GM23248 (cell line): ENCODE measurements around the gene LIPG. TPM values are rescaled to one million over a fixed set of nuclear protein-coding genes. Genes with fewer than 3 reads are reported as not detected.

Experiments
- DNase-seq: peaks from one replicate; pipeline ENCODE4 v3.0.0-alpha.2; 2015
- H2AFZ ChIP-seq: fragments of 200-600 bp; sonication (generic); 2 replicates; pipeline ENCODE4 v1.6.1; 2016; ENCODE audit warnings: antibody characterized with exemption
- H3F3A ChIP-seq: fragments of 200-600 bp; sonication (generic); 2 replicates; pipeline ENCODE4 v1.6.1; 2016; ENCODE audit warnings: mild to moderate bottlenecking, antibody characterized with exemption, mixed run types; ENCODE audit not compliant: insufficient read depth
- H3K27ac ChIP-seq: fragments of 200-600 bp; sonication (generic); 2 replicates; pipeline ENCODE4 v1.5.1; 2016; ENCODE audit warnings: mild to moderate bottlenecking
- H3K27me3 ChIP-seq: fragments of 200-600 bp; sonication (generic); replicated peaks from 2 replicates; pipeline ENCODE4 v1.6.1; 2016; ENCODE audit warnings: mild to moderate bottlenecking; ENCODE audit not compliant: insufficient read depth
- H3K36me3 ChIP-seq: fragments of 200-600 bp; sonication (generic); 2 replicates; pipeline ENCODE4 v1.6.1; 2016; ENCODE audit warnings: low read depth, mild to moderate bottlenecking
- H3K4me1 ChIP-seq: fragments of 200-600 bp; sonication (generic); 2 replicates; pipeline ENCODE4 v1.6.1; 2016; ENCODE audit warnings: mild to moderate bottlenecking; ENCODE audit not compliant: insufficient read depth
- H3K4me2 ChIP-seq: fragments of 200-600 bp; sonication (generic); one replicate; pipeline ENCODE4 v1.6.1; 2016; ENCODE audit warnings: mild to moderate bottlenecking; ENCODE audit not compliant: unreplicated experiment
- H3K4me3 ChIP-seq: fragments of 200-600 bp; sonication (generic); 2 replicates; pipeline ENCODE4 v1.5.1; 2016; ENCODE audit warnings: mild to moderate bottlenecking
- H3K79me2 ChIP-seq: fragments of 200-600 bp; sonication (generic); 2 replicates; pipeline ENCODE4 v1.6.1; 2016; ENCODE audit warnings: mild to moderate bottlenecking; ENCODE audit not compliant: insufficient read depth
- H3K9ac ChIP-seq: fragments of 200-600 bp; sonication (generic); 2 replicates; pipeline ENCODE4 v1.6.1; 2016; ENCODE audit warnings: mild to moderate bottlenecking
- H3K9me2 ChIP-seq: fragments of 200-600 bp; sonication (generic); 2 replicates; pipeline ENCODE4 v1.6.1; 2016; ENCODE audit warnings: mixed run types, mild to moderate bottlenecking, moderate library complexity; ENCODE audit not compliant: insufficient read depth
- H3K9me3 ChIP-seq: fragments of 200-600 bp; sonication (generic); one replicate; pipeline ENCODE4 v1.6.1; 2017; ENCODE audit warnings: low read depth
- H4K20me1 ChIP-seq: fragments of 200-600 bp; sonication (generic); 2 replicates; pipeline ENCODE4 v1.6.0; 2016; ENCODE audit not compliant: insufficient read depth
- EZH2 ChIP-seq: fragments of 200-600 bp; sonication (generic); IDR thresholded peaks from 2 replicates; pipeline ENCODE4 v1.6.1; 2018; ENCODE audit warnings: antibody characterized with exemption, mild to moderate bottlenecking; ENCODE audit not compliant: insufficient read depth, poor library complexity, severe bottlenecking
- EZH2phosphoT487 ChIP-seq: fragments of 200-600 bp; sonication (generic); IDR thresholded peaks from 2 replicates; pipeline ENCODE4 v1.6.1; 2018; ENCODE audit warnings: antibody characterized with exemption, moderate library complexity, mild to moderate bottlenecking, low read depth; ENCODE audit not compliant: insufficient read depth
- WGBS, 2 experiments: methylation state at CpG; one replicate each; pipeline ENCODE4 v1.1.6; 2015 to 2017; ENCODE audit warnings: low lambda C conversion rate in 2 of 2, low coverage in 1 of 2; ENCODE audit errors: missing lambda C conversion rate in 2 of 2; 5-methylcytosine and 5-hydroxymethylcytosine counted together
- in situ Hi-C: fragments of 300-500 bp; cut with MboI; formaldehyde crosslinking; loops from 2 replicates; pipeline ENCODE4 v1.15.0; 2020
- polyA plus RNA-seq: library from polyadenylated mRNA; unstranded; fragments of >200 nt; fragmentation: Nextera tagmentation; extraction: Ambion mirVana; gene quantifications from 2 replicates; pipeline ENCODE4 v1.2.1, GENCODE V29; 2016
- total RNA-seq: library from RNA; depleted of rRNA; stranded (reverse); fragments of >200 nt; shearing (Covaris generic); gene quantifications from 2 replicates; pipeline ENCODE4 v1.2.3, GENCODE V29; 2014

The LIPG gene
- total and polyA plus RNA-seq, 2 experiments from 2014 or later: 0.38 to 0.43 TPM

- no peak overlapping the region for H2AFZ ChIP-seq
- H3K4me2 ChIP-seq: no peak overlapping the region
- no peak for TF ChIP-seq EZH2phosphoT487
- no peak for TF ChIP-seq EZH2
- no peak overlapping the region for H3K9ac ChIP-seq
- no peaks in the 10 kb centered on the region for H3K9me3 ChIP-seq
- H3F3A ChIP-seq: no peaks in the 10 kb centered on the region
- H3K9me2 ChIP-seq: no peaks in the 10 kb centered on the region
- H3K27ac ChIP-seq: no peak overlapping the region
- no peak for DNase-seq
- H3K79me2 ChIP-seq: no peaks in the 10 kb centered on the region
- H3K27me3 ChIP-seq: no peaks in the 10 kb centered on the region; the same call in 1 of the 2 replicates
- in situ Hi-C loops: no loop called here
- H4K20me1 ChIP-seq: no peaks in the 10 kb centered on the region
- WGBS, 2 experiments: 42 to 46% methylated on average over 3 of the region's 3 CpGs
- H3K36me3 ChIP-seq: no peaks in the 10 kb centered on the region
- no peaks in the 10 kb centered on the region for H3K4me1 ChIP-seq
- no peak overlapping the region for H3K4me3 ChIP-seq
Observed at GRCh38 chr18:49591271-49591670, 29.4 kb downstream of the LIPG start.

DNA sequence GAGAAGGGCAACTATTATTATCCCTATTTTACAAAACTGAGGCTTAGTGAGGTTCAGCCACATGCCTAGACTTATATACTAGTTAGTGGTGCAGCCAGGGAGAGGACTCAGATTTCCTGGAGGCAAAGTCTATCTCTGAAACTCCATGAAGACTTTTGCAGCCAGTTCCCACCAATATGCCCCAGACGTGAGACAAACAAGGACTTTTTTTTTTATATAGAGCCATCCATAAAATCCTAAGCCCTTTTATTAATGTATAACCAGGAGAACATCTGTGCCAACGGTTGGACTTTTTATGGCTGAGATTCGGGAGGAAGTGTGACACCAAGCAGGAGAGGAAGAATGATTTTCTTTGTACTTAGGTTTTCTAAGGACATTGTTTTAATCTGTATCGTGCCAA lies 29.9 kb downstream of the LIPG start:
- no peaks in the 10 kb centered on the region for H3K9me3 ChIP-seq
- no peaks in the 10 kb centered on the region for H4K20me1 ChIP-seq
- no peak for DNase-seq
- no peaks in the 10 kb centered on the region for H3K79me2 ChIP-seq
- H3K9me2 ChIP-seq: no peaks in the 10 kb centered on the region
- no peak overlapping the region for H3K4me3 ChIP-seq
- no peak overlapping the region for H3K27ac ChIP-seq
- WGBS, 2 experiments: 18 to 20% methylated on average over 4 of the region's 4 CpGs
- no peak overlapping the region for H3K9ac ChIP-seq
- in situ Hi-C loops: no loop called here
- no peaks in the 10 kb centered on the region for H3K4me1 ChIP-seq
- H2AFZ ChIP-seq: no peak overlapping the region
- H3K27me3 ChIP-seq: peaks cover 3% of the 10 kb centered on the region
- TF ChIP-seq EZH2phosphoT487: no peak
- TF ChIP-seq EZH2: no peak
- no peaks in the 10 kb centered on the region for H3F3A ChIP-seq
- H3K36me3 ChIP-seq: no peaks in the 10 kb centered on the region
- H3K4me2 ChIP-seq: no peak overlapping the region

GRCh38 chr18:49596687-49597086 lies 34.8 kb downstream of the LIPG start:
- no peak overlapping the region for H3K9ac ChIP-seq
- in situ Hi-C loops: no loop called here
- H3K4me3 ChIP-seq: no peak overlapping the region
- no peaks in the 10 kb centered on the region for H3F3A ChIP-seq
- no peak overlapping the region for H3K4me2 ChIP-seq
- no peaks in the 10 kb centered on the region for H3K36me3 ChIP-seq
- no peak for DNase-seq
- H3K27ac ChIP-seq: no peak overlapping the region
- no peaks in the 10 kb centered on the region for H3K9me2 ChIP-seq
- no peaks in the 10 kb centered on the region for H3K9me3 ChIP-seq
- peaks cover 20% of the 10 kb centered on the region for H3K27me3 ChIP-seq
- H2AFZ ChIP-seq: no peak overlapping the region
- H3K4me1 ChIP-seq: no peaks in the 10 kb centered on the region
- no peak for TF ChIP-seq EZH2phosphoT487
- 16 to 40% methylated on average over 3 of the region's 3 CpGs for WGBS, 2 experiments
- H4K20me1 ChIP-seq: no peaks in the 10 kb centered on the region
- H3K79me2 ChIP-seq: no peaks in the 10 kb centered on the region

GRCh38 chr18:49597157-49597931 lies 35.5 kb downstream of the LIPG start:
- no peaks in the 10 kb centered on the region for H3K79me2 ChIP-seq
- 46 to 47% methylated on average over 8 of the region's 8 CpGs for WGBS, 2 experiments
- TF ChIP-seq EZH2phosphoT487 (no peak), EZH2 (no peak)

More at GRCh38 chr18:49597157-49597931, 35.5 kb downstream of the LIPG start:
- Histone ChIP-seq H4K20me1 (no peaks in the 10 kb centered on the region), H3K4me3 (no peak overlapping the region), H3F3A (no peaks in the 10 kb centered on the region), H3K27ac (no peak overlapping the region), H3K4me1 (no peaks in the 10 kb centered on the region), H3K9ac (no peak overlapping the region), H3K9me2 (no peaks in the 10 kb centered on the region), H3K4me2 (no peak overlapping the region), H2AFZ (no peak overlapping the region), H3K27me3 (peaks cover 20% of the 10 kb centered on the region), H3K9me3 (no peaks in the 10 kb centered on the region), H3K36me3 (no peaks in the 10 kb centered on the region)
- DNase-seq: no peak
- in situ Hi-C loops: no loop called here
